ENCODE measurements around the gene HOXA13.

The HOXA13 gene

GRCh38 chr7:27183682-27184336, 16.1 kb downstream of the HOXA13 start:
- in situ Hi-C loops (cut with HindIII; ENCODE audit: low sequenced_read_pairs) = no loop called here

- in situ Hi-C loops (cut with HindIII; ENCODE audit: low sequenced_read_pairs) = no loop called here
Observed at GRCh38 chr7:27182861-27183681, 16.8 kb downstream of the HOXA13 start.

DNA sequence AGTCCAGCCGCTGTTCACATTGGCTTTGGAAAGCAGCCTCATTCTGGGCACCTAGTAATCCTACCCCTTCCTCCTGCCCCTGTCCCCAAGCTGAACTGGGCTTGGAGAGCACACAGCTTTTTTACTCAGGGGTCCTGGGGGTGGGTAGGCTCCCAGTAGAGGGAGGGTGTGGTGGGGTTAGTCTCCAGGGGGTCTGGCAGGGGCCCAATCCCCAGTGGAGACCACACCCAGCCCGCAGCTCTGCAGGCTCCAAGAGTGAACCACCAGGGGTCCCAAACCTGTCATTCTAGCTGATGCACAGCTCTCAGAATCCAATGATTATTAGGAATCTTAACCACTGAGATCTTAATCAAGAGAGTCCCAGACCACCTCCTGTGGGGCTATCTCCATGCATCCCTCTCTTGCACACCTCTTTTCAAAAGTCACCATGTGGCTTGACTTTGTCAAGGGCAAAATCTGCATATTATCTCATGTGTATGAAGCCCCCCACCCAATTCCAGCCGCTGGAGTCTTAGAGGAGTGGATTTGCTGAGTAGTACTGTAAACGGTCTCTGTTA, 17.5 kb downstream of the HOXA13 start:
- in situ Hi-C loops (cut with HindIII; ENCODE audit: low sequenced_read_pairs) = no loop called here

- in situ Hi-C loops (cut with HindIII; ENCODE audit: low sequenced_read_pairs) = no loop called here
Observed at GRCh38 chr7:27181795-27182275, 18.1 kb downstream of the HOXA13 start.

DNA sequence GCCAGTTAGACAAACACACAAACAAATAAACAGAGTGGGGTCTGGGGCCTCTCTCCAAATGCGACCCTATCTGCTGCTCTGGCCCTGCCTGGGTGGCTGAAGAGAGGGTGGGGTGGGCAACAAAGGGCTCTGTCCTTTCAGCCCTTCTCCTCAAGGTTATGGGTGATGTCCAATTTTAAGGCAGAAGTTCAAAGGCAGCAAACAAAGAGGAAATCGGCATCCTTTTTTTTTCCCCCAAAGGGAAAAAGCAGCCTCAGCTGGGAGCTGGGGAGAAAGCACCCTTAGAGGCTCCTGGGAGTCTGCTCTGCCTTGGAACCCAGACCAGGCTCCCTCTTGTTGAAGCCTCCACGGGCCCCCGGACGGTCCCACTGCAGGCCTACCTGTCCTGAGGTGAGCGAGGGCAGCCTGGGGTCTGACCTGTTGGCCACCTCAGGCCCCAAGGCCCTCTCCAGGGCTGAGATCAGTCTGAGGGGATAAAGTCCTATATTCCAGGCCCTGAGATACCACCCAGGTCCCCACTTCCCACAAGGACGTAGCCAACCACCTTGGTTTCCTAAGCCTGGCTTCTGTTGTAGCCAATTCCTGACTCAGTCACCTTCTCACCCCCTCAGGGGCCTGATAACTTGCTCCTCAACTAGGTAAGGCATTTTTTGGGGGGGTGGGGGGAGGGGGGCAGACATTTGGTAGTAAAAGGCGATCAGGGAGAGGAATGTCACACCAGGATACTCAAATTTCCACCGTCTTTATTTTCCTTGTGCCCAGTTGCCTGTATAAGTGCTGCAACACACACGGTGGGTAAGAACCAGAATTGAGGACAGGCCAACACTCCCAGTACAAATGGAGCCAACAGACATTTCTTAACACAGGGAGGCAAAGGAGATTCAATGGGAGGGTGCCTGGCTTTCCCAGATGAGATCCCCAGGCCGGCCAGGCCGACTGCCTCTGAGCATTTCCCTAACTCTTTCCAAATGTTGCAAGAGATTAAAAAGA, 19.2 kb downstream of the HOXA13 start:
- in situ Hi-C loops (cut with HindIII; ENCODE audit: low sequenced_read_pairs) = no loop called here

DNA sequence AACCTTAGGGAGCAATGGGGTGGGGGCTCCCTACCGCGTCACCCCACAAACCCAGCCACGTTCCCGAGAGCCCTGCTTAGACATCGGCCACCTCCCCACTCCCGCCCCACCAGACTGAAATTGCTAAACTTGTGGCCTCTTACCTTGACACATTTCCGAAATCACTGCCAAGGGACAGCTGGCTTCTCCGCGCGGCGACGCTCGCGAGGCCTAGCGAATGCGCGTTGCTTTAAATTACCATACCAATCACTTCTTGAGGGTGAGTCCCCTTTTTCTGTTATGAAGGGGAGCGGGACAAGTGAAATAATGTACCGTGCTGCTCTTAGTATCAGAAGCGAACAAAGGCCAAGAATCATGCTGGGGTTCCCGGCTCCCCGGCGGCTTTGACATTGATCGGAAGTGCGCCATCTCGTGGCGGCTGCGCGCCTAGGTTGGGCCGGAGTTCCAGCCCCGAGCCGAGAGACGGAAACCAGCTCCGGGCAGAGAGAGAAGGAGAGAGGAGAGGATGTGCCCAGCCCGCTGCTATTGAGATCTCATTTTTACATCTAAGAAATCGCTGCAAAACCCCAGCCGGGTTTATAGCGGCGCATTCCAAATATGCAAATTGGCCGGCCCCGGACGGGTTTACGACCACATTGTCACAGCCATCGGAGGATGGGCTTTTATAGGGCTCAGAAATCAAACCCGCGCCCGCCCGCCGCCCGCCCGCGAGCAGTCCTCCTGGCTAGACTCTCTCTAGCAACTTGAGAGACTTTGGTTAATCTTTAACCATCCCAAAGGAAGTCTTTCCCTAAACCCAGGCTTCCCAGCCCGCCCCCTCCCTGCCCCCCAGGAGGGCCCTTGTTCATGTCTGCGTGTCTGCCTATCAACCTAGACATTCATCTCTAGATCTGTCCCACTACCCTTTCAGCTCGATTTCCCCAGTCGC, 20.1 kb downstream of the HOXA13 start:
- in situ Hi-C loops (cut with HindIII; ENCODE audit: low sequenced_read_pairs) = no loop called here

DNA sequence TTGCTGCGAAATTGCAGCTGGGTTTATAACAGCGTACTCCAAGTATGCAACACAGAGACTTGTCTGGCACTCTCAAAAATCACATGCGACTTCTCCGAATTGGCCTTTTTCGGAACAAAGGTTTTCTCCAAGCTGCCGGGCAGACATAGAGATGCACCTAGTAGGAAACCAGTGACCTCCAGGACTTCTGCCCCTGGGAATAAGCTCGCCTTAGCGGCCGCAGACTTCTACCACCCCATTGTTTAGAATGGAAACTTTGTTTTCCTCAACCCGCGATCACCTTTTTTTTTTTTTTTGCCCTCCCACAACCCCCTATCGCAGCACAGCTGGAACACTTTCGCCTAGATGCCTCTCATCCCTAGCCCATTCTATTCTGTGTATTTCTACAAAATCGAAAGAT, 20.9 kb downstream of the HOXA13 start:
- in situ Hi-C loops (cut with HindIII; ENCODE audit: low sequenced_read_pairs) = no loop called here

GRCh38 chr7:27178366-27178765, 21.5 kb downstream of the HOXA13 start:
- in situ Hi-C loops (cut with HindIII; ENCODE audit: low sequenced_read_pairs) = no loop called here

DNA sequence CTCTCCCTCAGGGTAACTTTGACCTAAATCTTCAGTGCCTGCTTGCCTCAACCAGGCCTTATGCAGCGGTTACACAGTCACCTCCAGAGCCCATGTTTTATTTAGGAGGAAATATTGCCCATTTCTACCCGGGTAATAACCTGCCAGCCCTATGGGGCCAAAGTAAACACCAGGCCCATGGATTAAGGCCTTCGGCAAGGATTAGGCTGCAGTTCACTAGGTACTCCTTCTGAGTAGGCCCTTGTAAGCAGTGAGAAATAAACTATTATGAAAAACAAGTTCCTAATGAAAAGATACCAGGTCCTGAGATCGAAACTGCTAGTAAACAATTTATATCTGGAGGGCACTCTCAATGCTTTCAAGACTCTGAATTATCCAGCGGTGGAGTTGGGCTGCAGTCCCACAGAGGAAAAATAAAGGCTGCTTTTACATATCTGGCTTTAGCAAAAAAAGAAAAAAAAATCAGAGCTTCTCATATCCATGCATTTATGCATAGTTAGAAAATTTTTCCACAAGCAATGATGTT, 22.0 kb downstream of the HOXA13 start:
- in situ Hi-C loops (cut with HindIII; ENCODE audit: low sequenced_read_pairs) = no loop called here

GRCh38 chr7:27176962-27177794, 22.7 kb downstream of the HOXA13 start:
- in situ Hi-C loops (cut with HindIII; ENCODE audit: low sequenced_read_pairs) = no loop called here

DNA sequence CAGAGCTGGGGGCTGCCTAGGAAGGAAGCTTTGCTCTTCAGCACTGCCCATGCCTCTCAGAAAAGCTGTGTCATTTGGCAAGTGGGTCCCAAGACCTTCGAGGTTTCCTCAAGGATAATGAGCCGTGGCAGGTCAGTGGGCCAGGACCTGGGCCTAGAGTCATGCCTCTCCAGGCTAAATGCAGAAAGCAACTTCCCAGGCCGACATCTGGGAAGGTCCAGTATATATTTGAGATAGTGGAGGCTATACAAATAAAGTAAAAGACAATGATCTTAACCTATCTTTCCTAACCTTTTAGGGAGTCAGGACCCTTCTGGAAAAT, 23.4 kb downstream of the HOXA13 start:
- in situ Hi-C loops (cut with HindIII; ENCODE audit: low sequenced_read_pairs) = no loop called here

DNA sequence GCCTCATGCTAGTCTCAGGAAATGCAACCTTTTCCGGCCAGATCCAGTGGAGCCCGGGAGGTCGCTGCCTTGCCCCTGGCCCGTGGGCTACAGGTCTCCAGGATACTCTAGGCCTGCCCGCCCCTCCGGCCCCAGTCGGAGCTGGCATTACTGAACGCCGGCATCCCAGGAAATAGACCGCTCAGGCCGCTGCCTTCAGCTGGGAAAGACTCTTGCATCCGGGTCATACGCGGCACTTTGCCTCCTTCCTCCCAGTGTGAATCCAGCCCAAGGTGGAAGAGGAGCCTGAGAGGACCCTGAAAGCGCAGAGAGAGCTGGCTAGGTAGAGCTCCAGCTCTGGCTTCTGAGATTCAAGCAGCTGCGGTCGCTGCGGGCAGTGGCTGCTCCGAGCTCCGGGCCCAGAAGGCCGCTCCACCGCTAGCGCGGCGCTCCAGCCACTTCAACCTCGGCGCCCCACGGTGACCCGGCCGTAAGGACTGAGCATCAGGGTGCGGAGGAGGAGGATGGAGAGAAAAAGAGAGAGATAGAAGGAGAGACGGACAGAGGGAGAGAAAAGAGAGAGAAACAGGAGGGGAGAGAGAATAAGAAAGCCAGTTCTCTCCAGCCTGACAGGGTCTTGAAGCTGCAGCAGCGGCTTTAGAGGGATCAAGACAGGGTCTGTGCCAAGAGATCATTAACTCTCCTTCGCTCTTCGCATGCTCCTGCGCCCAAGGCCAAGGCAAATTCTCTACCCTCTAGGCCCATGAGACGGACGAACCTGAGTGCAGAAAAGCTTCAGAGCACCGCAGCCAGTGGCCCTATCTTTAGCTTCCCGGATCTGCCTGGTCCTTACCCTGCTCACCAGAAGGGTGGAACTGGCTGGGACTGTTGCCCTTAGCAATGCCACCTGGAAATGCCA, 24.0 kb downstream of the HOXA13 start:
- in situ Hi-C loops (cut with HindIII; ENCODE audit: low sequenced_read_pairs) = no loop called here

- in situ Hi-C loops (cut with HindIII; ENCODE audit: low sequenced_read_pairs) = no loop called here
Observed at GRCh38 chr7:27174874-27175625, 24.8 kb downstream of the HOXA13 start.

- in situ Hi-C loops (cut with HindIII; ENCODE audit: low sequenced_read_pairs) = no loop called here
Observed at GRCh38 chr7:27173956-27174873, 25.7 kb downstream of the HOXA13 start, which contains the start of gene HOXA10. TSS of gene HOXA10 (minus strand) at chr7:27174320. CDS start at chr7:27174306, 14 bp downstream.

DNA sequence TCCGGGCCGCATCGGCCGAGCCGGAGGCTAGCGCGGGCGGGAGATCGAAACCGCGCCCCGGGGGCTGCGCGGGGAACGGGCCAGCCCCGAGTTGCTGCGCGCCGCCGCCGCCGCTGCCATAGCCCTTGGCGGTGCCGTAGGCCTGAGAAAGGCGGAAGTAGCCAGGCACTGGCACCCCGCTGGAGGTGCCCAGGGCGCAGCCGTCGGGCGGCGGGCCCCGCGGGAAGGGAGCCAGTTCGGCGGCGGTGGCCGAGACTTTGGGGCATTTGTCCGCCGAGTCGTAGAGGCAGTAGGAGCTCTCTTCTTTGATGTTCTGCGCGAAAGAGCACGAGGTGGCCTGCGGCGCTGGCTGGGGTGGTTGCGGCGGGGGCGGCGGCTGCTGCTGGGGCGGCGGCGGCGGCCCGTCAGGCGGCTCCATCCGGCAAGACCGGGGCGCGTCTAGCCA, 26.4 kb downstream of the HOXA13 start:
- in situ Hi-C loops (cut with HindIII; ENCODE audit: low sequenced_read_pairs) = no loop called here

All from DLD1 (cell line).